GM23338 (cell line): ENCODE results near the gene THSD7A. TPM values are rescaled to one million over a fixed set of nuclear protein-coding genes. Genes with fewer than 3 reads are reported as not detected.

Experiments
- ATAC-seq: fragments of 200-7000 bp; cut with Tn5 transposase; 3 replicates; pipeline ENCODE4 v1.9.1; 2020
- DNase-seq: peaks from one replicate; pipeline ENCODE4 v3.0.0-alpha.2; 2015; ENCODE audit warnings: low spot score
- H2AFZ ChIP-seq: fragments of 200-600 bp; sonication (generic); 2 replicates; pipeline ENCODE4 v1.8.0; 2016; ENCODE audit warnings: antibody characterized with exemption, mild to moderate bottlenecking, moderate library complexity
- H3F3A ChIP-seq: fragments of 200-600 bp; sonication (generic); replicated peaks from 2 replicates; pipeline ENCODE4 v1.8.0; 2017; ENCODE audit warnings: antibody characterized with exemption, mixed run types, low read depth
- H3K27ac ChIP-seq: fragments of 200-600 bp; sonication (generic); 2 replicates; pipeline ENCODE4 v1.6.1; 2016; ENCODE audit warnings: low read depth
- H3K27me3 ChIP-seq: fragments of 200-600 bp; sonication (generic); 2 replicates; pipeline ENCODE4 v1.8.0; 2016; ENCODE audit warnings: mild to moderate bottlenecking, mixed run types, moderate library complexity; ENCODE audit not compliant: insufficient read depth
- H3K36me3 ChIP-seq: fragments of 200-600 bp; sonication (generic); 2 replicates; pipeline ENCODE4 v1.8.0; 2016; ENCODE audit warnings: mild to moderate bottlenecking; ENCODE audit not compliant: insufficient read depth
- H3K4me1 ChIP-seq: fragments of 200-600 bp; sonication (generic); 2 replicates; pipeline ENCODE4 v1.8.0; 2016; ENCODE audit warnings: mild to moderate bottlenecking, moderate library complexity; ENCODE audit not compliant: insufficient read depth
- H3K4me2 ChIP-seq: fragments of 200-600 bp; sonication (generic); 2 replicates; pipeline ENCODE4 v1.7.1; 2017; ENCODE audit warnings: mixed run types
- H3K4me3 ChIP-seq: fragments of 200-600 bp; sonication (generic); 2 replicates; pipeline ENCODE4 v1.6.1; 2016; ENCODE audit warnings: mixed run types
- H3K79me2 ChIP-seq: fragments of 200-600 bp; sonication (generic); replicated peaks from 2 replicates; pipeline ENCODE4 v1.8.0; 2017; ENCODE audit warnings: mild to moderate bottlenecking; ENCODE audit not compliant: insufficient read depth
- H3K9me2 ChIP-seq: fragments of 200-600 bp; sonication (generic); 2 replicates; pipeline ENCODE4 v1.8.0; 2017; ENCODE audit not compliant: insufficient read depth
- H4K20me1 ChIP-seq: fragments of 200-600 bp; sonication (generic); replicated peaks from 2 replicates; pipeline ENCODE4 v1.8.0; 2017; ENCODE audit warnings: mild to moderate bottlenecking; ENCODE audit not compliant: insufficient read depth
- H3K27ac Mint-ChIP-seq: 2 replicates; pipeline ENCODE4 v1.8.0; 2020; ENCODE audit warnings: inconsistent platforms, mild to moderate bottlenecking, moderate library complexity, mixed read lengths
- H3K27me3 Mint-ChIP-seq: 3 replicates; pipeline ENCODE4 v1.8.0; 2022; ENCODE audit warnings: low read depth, mild to moderate bottlenecking, moderate library complexity, mixed read lengths, inconsistent platforms; ENCODE audit not compliant: insufficient read depth, poor library complexity
- H3K36me3 Mint-ChIP-seq: 3 replicates; pipeline ENCODE4 v1.8.0; 2021; ENCODE audit warnings: low read depth, mild to moderate bottlenecking, inconsistent platforms, moderate library complexity, mixed read lengths
- H3K4me1 Mint-ChIP-seq: 3 replicates; pipeline ENCODE4 v1.8.0; 2020; ENCODE audit warnings: mild to moderate bottlenecking, inconsistent platforms, mixed read lengths
- H3K4me3 Mint-ChIP-seq: 3 replicates; pipeline ENCODE4 v1.8.0; 2021; ENCODE audit warnings: moderate library complexity, mild to moderate bottlenecking, inconsistent platforms, mixed read lengths
- H3K9me3 Mint-ChIP-seq: 3 replicates; pipeline ENCODE4 v1.8.0; 2020; ENCODE audit warnings: moderate library complexity, mild to moderate bottlenecking, inconsistent platforms, mixed read lengths
- CREB1 ChIP-seq: fragments of 250-450 bp; sonication (Bioruptor Pico); IDR thresholded peaks from 2 replicates; pipeline ENCODE4 v1.5.0; 2020; ENCODE audit warnings: low read depth, mild to moderate bottlenecking, moderate library complexity
- EZH2 ChIP-seq: fragments of 200-600 bp; sonication (generic); IDR thresholded peaks from one replicate; pipeline ENCODE4 v1.8.0; 2017; ENCODE audit warnings: antibody characterized with exemption, mild to moderate bottlenecking, low read depth; ENCODE audit not compliant: unreplicated experiment
- EZH2phosphoT487 ChIP-seq: fragments of 200-600 bp; sonication (generic); IDR thresholded peaks from one replicate; pipeline ENCODE4 v1.8.1; 2018; ENCODE audit warnings: antibody characterized with exemption; ENCODE audit not compliant: unreplicated experiment
- JUNB ChIP-seq: IDR thresholded peaks from one replicate; pipeline ENCODE4 v1.6.1; 2016; ENCODE audit warnings: antibody characterized with exemption; ENCODE audit not compliant: unreplicated experiment
- NANOG ChIP-seq: IDR thresholded peaks from 2 replicates; pipeline ENCODE4 v1.6.1; 2016; ENCODE audit warnings: antibody characterized with exemption, borderline replicate concordance
- POLR2AphosphoS5 ChIP-seq: IDR thresholded peaks from 2 replicates; pipeline ENCODE4 v1.6.1; 2016; ENCODE audit warnings: antibody characterized with exemption, low read depth
- STAT1 ChIP-seq: IDR thresholded peaks from one replicate; pipeline ENCODE4 v1.6.1; 2016; ENCODE audit warnings: antibody characterized with exemption; ENCODE audit not compliant: unreplicated experiment
- ZNF114 ChIP-seq: fragments of 250-450 bp; sonication (Bioruptor Pico); IDR thresholded peaks from 2 replicates; pipeline ENCODE4 v1.5.0; 2020; ENCODE audit warnings: mild to moderate bottlenecking, moderate library complexity
- ZNF331 ChIP-seq: fragments of 250-450 bp; sonication (Bioruptor Pico); IDR thresholded peaks from 2 replicates; pipeline ENCODE4 v1.5.0; 2020; ENCODE audit warnings: low read depth, mild to moderate bottlenecking, moderate library complexity
- polyA plus RNA-seq: library from polyadenylated mRNA; unstranded; fragments of >200 nt; fragmentation: Nextera tagmentation; extraction: Ambion mirVana; gene quantifications from 2 replicates; pipeline ENCODE4 v1.2.1, GENCODE V29; 2016
- total RNA-seq: library from RNA; depleted of rRNA; stranded (reverse); fragments of >200 nt; shearing (Covaris generic); gene quantifications from 2 replicates; pipeline ENCODE4 v1.2.3, GENCODE V29; 2014
- TF ChIP-seq, protein P1 (sequence below): IDR thresholded peaks from one replicate; pipeline ENCODE4 v1.6.1; 2018; ENCODE audit warnings: antibody characterized with exemption; ENCODE audit not compliant: unreplicated experiment
- TF ChIP-seq, protein P2 (sequence below), 2 experiments: fragments of 200-600 bp in 1 of 2; sonication (generic) in 1 of 2; conservative IDR thresholded peaks; 2 replicates each; pipeline versions ENCODE4 v1.5.1 to v1.6.1; 2016 to 2017; ENCODE audit warnings: antibody characterized with exemption in 2 of 2, low read depth in 2 of 2, mild to moderate bottlenecking in 2 of 2, moderate library complexity in 1 of 2

The THSD7A gene
- total and polyA plus RNA-seq, 2 experiments from 2014 or later, result 1.3 to 2.1 TPM

DNA sequence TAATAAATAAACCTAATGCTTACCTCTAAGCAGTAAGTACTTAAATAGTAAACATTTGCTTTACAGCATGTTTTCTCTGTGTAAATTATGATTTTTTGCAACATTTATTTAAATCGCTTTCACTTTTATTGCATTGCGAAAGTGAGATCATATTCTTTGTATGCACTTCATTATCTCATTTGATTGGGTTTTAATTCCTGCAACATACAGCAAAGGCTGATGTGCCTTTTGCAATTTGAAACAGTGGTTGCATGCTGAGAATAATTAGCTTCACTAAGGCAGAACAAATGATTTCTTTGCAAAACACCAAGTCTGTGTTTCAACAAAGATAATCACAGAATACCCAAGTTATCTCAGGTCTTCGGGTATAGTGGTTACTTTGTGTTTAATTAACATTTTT lies 16.3 kb upstream of the THSD7A start:
- DNase-seq, result no peak
- no peaks in the 10 kb centered on the region for H3K36me3 ChIP-seq
- H3K27ac Mint-ChIP-seq, result no peak overlapping the region
- H3K9me3 Mint-ChIP-seq, result no peaks in the 10 kb centered on the region
- no peak overlapping the region for H3K4me3 Mint-ChIP-seq
- H3K4me1 ChIP-seq, result peaks cover 59% of the 10 kb centered on the region
- no peak overlapping the region for H3K4me3 ChIP-seq
- H3K27me3 ChIP-seq, result no peaks in the 10 kb centered on the region
- peaks cover 43% of the 10 kb centered on the region for H3K4me1 Mint-ChIP-seq
- ATAC-seq, result no peak
- TF ChIP-seq CREB1 (CRISPR knock-in tag) (no peak), ZNF114 (CRISPR knock-in tag) (no peak), ZNF331 (CRISPR knock-in tag) (no peak), NANOG (no peak), STAT1 (no peak), EZH2phosphoT487 (no peak), POLR2AphosphoS5 (no peak), EZH2 (no peak), JUNB (no peak)
- TF ChIP-seq, protein P1, sequence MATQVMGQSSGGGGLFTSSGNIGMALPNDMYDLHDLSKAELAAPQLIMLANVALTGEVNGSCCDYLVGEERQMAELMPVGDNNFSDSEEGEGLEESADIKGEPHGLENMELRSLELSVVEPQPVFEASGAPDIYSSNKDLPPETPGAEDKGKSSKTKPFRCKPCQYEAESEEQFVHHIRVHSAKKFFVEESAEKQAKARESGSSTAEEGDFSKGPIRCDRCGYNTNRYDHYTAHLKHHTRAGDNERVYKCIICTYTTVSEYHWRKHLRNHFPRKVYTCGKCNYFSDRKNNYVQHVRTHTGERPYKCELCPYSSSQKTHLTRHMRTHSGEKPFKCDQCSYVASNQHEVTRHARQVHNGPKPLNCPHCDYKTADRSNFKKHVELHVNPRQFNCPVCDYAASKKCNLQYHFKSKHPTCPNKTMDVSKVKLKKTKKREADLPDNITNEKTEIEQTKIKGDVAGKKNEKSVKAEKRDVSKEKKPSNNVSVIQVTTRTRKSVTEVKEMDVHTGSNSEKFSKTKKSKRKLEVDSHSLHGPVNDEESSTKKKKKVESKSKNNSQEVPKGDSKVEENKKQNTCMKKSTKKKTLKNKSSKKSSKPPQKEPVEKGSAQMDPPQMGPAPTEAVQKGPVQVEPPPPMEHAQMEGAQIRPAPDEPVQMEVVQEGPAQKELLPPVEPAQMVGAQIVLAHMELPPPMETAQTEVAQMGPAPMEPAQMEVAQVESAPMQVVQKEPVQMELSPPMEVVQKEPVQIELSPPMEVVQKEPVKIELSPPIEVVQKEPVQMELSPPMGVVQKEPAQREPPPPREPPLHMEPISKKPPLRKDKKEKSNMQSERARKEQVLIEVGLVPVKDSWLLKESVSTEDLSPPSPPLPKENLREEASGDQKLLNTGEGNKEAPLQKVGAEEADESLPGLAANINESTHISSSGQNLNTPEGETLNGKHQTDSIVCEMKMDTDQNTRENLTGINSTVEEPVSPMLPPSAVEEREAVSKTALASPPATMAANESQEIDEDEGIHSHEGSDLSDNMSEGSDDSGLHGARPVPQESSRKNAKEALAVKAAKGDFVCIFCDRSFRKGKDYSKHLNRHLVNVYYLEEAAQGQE, result no peak
- TF ChIP-seq, protein P2, sequence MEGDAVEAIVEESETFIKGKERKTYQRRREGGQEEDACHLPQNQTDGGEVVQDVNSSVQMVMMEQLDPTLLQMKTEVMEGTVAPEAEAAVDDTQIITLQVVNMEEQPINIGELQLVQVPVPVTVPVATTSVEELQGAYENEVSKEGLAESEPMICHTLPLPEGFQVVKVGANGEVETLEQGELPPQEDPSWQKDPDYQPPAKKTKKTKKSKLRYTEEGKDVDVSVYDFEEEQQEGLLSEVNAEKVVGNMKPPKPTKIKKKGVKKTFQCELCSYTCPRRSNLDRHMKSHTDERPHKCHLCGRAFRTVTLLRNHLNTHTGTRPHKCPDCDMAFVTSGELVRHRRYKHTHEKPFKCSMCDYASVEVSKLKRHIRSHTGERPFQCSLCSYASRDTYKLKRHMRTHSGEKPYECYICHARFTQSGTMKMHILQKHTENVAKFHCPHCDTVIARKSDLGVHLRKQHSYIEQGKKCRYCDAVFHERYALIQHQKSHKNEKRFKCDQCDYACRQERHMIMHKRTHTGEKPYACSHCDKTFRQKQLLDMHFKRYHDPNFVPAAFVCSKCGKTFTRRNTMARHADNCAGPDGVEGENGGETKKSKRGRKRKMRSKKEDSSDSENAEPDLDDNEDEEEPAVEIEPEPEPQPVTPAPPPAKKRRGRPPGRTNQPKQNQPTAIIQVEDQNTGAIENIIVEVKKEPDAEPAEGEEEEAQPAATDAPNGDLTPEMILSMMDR (conservative IDR thresholded peaks at IDR 0.05; ENCODE audit: low read depth in 2 of 2), result no peak
- no peaks in the 10 kb centered on the region for H3K79me2 ChIP-seq
- H3K4me2 ChIP-seq, result peak overlapping the region; percentile 19; the same call in 1 of the 2 replicates
- no peaks in the 10 kb centered on the region for H3F3A ChIP-seq
- H3K9me2 ChIP-seq, result no peaks in the 10 kb centered on the region
- H3K27ac ChIP-seq, result no peak overlapping the region
- no peaks in the 10 kb centered on the region for H4K20me1 ChIP-seq
- no peaks in the 10 kb centered on the region for H3K27me3 Mint-ChIP-seq
- peaks cover 3% of the 10 kb centered on the region; the same call in 2 of the 3 replicates for H3K36me3 Mint-ChIP-seq
- no peak overlapping the region for H2AFZ ChIP-seq

DNA sequence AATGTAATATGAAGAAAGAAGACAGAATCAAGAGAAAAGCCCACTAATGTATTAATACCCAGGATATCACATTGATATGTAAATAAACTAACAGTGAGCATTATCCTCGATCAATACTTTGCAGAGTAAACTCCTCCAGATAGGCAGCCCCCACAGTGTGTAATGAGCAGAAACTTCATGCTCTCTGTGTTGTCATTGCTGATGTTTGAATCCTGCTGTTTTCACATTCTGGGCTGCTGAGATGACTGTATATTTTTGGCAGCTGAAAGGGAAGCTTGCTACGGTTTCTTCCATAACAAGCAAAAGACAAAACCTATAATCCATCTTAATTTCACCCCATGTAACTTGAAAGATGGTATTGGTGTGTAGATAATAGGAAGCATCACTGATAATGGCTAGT lies 15.3 kb upstream of the THSD7A start:
- Mint-ChIP-seq H3K27me3 (no peaks in the 10 kb centered on the region), H3K9me3 (no peaks in the 10 kb centered on the region), H3K36me3 (peaks cover 3% of the 10 kb centered on the region; the same call in 2 of the 3 replicates), H3K27ac (peak overlapping the region; percentile 20), H3K4me1 (peaks cover 43% of the 10 kb centered on the region), H3K4me3 (no peak overlapping the region; the same call in 2 of the 3 replicates)
- Histone ChIP-seq H2AFZ (no peak overlapping the region), H3K36me3 (no peaks in the 10 kb centered on the region), H3K4me2 (peak overlapping the region; percentile 70), H3K9me2 (no peaks in the 10 kb centered on the region), H3K27ac (0 out of 2 replicates have a peak overlapping the region, but pooled peaks have one; percentile 4), H3K79me2 (no peaks in the 10 kb centered on the region), H3F3A (no peaks in the 10 kb centered on the region), H3K4me3 (no peak overlapping the region), H3K4me1 (peaks cover 59% of the 10 kb centered on the region), H4K20me1 (no peaks in the 10 kb centered on the region), H3K27me3 (no peaks in the 10 kb centered on the region)
- peak; percentile 53; the same call in 2 of the 3 replicates for ATAC-seq
- DNase-seq, result no peak
- TF ChIP-seq, protein P2 (conservative IDR thresholded peaks at IDR 0.05; ENCODE audit: low read depth in 2 of 2), result no peak
- no peak for TF ChIP-seq ZNF114 (CRISPR knock-in tag)
- TF ChIP-seq, protein P1, result no peak
